Effector memory CD4-positive, alpha-beta T cell (primary cell): ENCODE results near the gene SLC35A5.

ENCODE experiments used
- DNase-seq, 3 donors: peaks; one replicate each; pipeline ENCODE4 v3.0.0-alpha.2; 2020
- H3K27ac ChIP-seq: 2 replicates; pipeline ENCODE4 v1.7.0; 2013; ENCODE audit warnings: mild to moderate bottlenecking, low read length, moderate library complexity; ENCODE audit not compliant: insufficient read depth, poor library complexity, severe bottlenecking
- H3K27me3 ChIP-seq: replicated peaks from 2 replicates; pipeline ENCODE4 v1.7.0; 2013; ENCODE audit warnings: mild to moderate bottlenecking, low read length; ENCODE audit not compliant: insufficient read depth, control insufficient read depth, poor library complexity, severe bottlenecking
- H3K36me3 ChIP-seq: 2 replicates; pipeline ENCODE4 v1.7.0; 2013; ENCODE audit warnings: mild to moderate bottlenecking, low read length, moderate library complexity; ENCODE audit not compliant: control insufficient read depth, insufficient read depth
- H3K4me1 ChIP-seq: 2 replicates; pipeline ENCODE4 v1.7.0; 2013; ENCODE audit warnings: low read length, mild to moderate bottlenecking; ENCODE audit not compliant: control insufficient read depth, insufficient read depth, poor library complexity, severe bottlenecking
- H3K4me3 ChIP-seq: 2 replicates; pipeline ENCODE4 v1.7.0; 2013; ENCODE audit warnings: low read length, low read depth, mild to moderate bottlenecking; ENCODE audit not compliant: insufficient read depth, poor library complexity, severe bottlenecking
- H3K9me3 ChIP-seq: 2 replicates; pipeline ENCODE4 v1.7.0; 2013; ENCODE audit warnings: mild to moderate bottlenecking, low read length, moderate library complexity; ENCODE audit not compliant: control insufficient read depth

The SLC35A5 gene

GRCh38 chr3:112569265-112569664 is 7.4 kb downstream of the SLC35A5 start:
- Histone ChIP-seq H3K4me3 (no peak overlapping the region), H3K27ac (no peak overlapping the region), H3K4me1 (no peaks in the 10 kb centered on the region), H3K36me3 (peaks cover 9% of the 10 kb centered on the region), H3K9me3 (no peaks in the 10 kb centered on the region), H3K27me3 (no peaks in the 10 kb centered on the region)
- no peak for DNase-seq

DNA sequence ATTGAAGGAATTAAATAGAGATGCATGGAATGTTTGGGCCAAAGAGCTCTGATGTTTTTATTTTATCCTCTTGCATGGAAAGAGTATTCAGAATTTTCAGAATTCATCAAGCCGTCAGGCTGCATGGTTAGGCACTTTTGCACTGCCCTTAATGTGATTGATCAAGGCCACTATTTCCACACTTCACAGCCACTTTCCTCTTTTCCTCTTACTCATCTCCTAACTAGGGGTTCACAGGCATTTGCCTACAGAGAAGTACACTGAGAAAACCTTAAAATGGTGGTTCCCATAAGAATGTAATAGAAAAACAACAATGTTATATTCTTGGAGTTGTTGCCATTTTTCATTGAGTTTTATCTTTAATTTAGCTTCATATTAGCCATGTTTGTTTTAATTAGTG is 10.9 kb downstream of the SLC35A5 start:
- H3K27ac ChIP-seq = no peak overlapping the region
- H3K36me3 ChIP-seq = peaks cover 9% of the 10 kb centered on the region

GRCh38 chr3:112579232-112579631 is 17.4 kb downstream of the SLC35A5 start:
- H3K9me3 ChIP-seq = no peaks in the 10 kb centered on the region
- no peak overlapping the region for H3K27ac ChIP-seq
- no peak for DNase-seq
- H3K36me3 ChIP-seq = peaks cover 22% of the 10 kb centered on the region
- no peaks in the 10 kb centered on the region for H3K27me3 ChIP-seq
- H3K4me1 ChIP-seq = no peaks in the 10 kb centered on the region
- H3K4me3 ChIP-seq = no peak overlapping the region

More for the DNA sequence above, 10.9 kb downstream of the SLC35A5 start:
- no peak for DNase-seq
- Histone ChIP-seq H3K9me3 (no peaks in the 10 kb centered on the region), H3K4me3 (no peak overlapping the region), H3K27me3 (no peaks in the 10 kb centered on the region), H3K4me1 (no peaks in the 10 kb centered on the region)

DNA sequence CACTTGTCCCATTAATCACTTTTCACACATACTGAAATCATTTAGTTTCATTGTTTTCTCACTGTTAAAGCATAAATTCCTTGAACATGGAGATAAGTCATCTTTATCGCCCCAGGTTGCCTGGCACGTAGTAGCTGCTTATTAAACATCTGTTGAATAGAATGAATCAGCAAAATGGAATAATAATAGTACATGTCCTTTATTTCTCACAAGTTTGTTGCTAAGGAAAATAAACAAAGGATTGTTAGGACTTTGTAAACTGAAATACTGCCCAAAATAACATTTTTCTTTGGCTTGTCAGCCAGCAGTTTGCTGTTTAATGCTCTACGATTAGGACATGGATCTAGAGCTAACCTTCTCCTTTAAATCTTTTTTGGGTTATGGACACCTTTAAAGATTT is 17.9 kb downstream of the SLC35A5 start:
- Histone ChIP-seq H3K9me3 (no peaks in the 10 kb centered on the region), H3K27me3 (no peaks in the 10 kb centered on the region), H3K36me3 (peaks cover 22% of the 10 kb centered on the region), H3K4me3 (no peak overlapping the region), H3K27ac (no peak overlapping the region), H3K4me1 (no peaks in the 10 kb centered on the region)
- DNase-seq = no peak

GRCh38 chr3:112582244-112582874 is 20.5 kb downstream of the SLC35A5 start:
- H3K27ac ChIP-seq = no peak overlapping the region
- H3K9me3 ChIP-seq = no peaks in the 10 kb centered on the region
- H3K27me3 ChIP-seq = no peaks in the 10 kb centered on the region
- H3K36me3 ChIP-seq = peaks cover 30% of the 10 kb centered on the region
- H3K4me3 ChIP-seq = no peak overlapping the region
- peak in 1 of 3 donors; percentile 5 for DNase-seq
- no peaks in the 10 kb centered on the region for H3K4me1 ChIP-seq

- Histone ChIP-seq H3K9me3 (no peaks in the 10 kb centered on the region), H3K36me3 (peaks cover 30% of the 10 kb centered on the region), H3K4me3 (no peak overlapping the region), H3K4me1 (no peaks in the 10 kb centered on the region), H3K27ac (no peak overlapping the region), H3K27me3 (no peaks in the 10 kb centered on the region)
- no peak for DNase-seq
Observed at GRCh38 chr3:112583105-112583504, 21.3 kb downstream of the SLC35A5 start.

DNA sequence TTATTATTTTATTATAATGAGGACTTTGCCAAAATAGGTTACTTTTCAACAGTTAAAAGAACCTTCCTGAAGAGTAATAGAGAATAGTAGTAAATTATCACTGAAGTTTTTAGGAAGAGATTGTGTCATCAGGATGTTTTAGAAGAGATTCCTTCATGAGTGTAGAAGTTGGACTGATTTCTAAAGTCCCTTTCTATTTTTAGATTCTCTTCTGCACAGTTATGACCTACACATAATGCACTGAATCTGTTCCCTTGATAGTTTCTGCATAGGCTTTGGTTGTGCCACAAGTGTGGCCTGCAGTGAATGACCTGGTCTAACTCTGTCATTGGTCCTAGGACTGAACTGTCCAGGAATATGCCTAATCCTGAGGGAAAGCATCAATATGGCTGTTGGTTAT is 23.9 kb downstream of the SLC35A5 start:
- H3K4me1 ChIP-seq = no peaks in the 10 kb centered on the region
- H3K36me3 ChIP-seq = peaks cover 21% of the 10 kb centered on the region
- no peaks in the 10 kb centered on the region for H3K9me3 ChIP-seq

GRCh38 chr3:112587336-112587735 is 25.5 kb downstream of the SLC35A5 start:
- H3K36me3 ChIP-seq = peaks cover 16% of the 10 kb centered on the region

More for the DNA sequence above, 23.9 kb downstream of the SLC35A5 start:
- Histone ChIP-seq H3K27me3 (no peaks in the 10 kb centered on the region), H3K4me3 (no peak overlapping the region), H3K27ac (no peak overlapping the region)
- DNase-seq = no peak

DNA sequence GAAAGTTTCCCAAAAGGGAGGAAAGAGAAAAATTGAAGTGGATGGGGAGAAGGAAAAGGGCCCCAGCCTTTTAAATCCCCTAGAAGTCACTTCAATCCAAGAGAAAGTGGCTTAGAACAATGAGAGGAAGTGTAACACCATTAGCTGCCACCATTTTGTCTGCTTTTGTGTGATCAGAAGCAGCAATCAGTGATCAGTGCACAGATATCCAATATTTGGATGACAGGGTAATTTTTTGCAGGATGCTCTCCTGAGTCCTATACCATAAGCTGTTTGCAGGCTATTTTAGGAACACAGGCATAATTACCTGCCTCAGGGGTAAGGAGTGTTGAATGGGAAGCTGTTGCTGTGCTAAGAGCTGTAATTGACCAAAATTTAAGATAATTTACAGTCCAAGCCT is 31.4 kb downstream of the SLC35A5 start:
- Histone ChIP-seq H3K4me1 (no peaks in the 10 kb centered on the region), H3K9me3 (no peaks in the 10 kb centered on the region), H3K36me3 (peaks cover 9% of the 10 kb centered on the region), H3K4me3 (no peak overlapping the region), H3K27ac (no peak overlapping the region), H3K27me3 (no peaks in the 10 kb centered on the region)
- DNase-seq = no peak

More at GRCh38 chr3:112587336-112587735, 25.5 kb downstream of the SLC35A5 start:
- no peak overlapping the region for H3K27ac ChIP-seq
- DNase-seq = no peak
- H3K4me1 ChIP-seq = no peaks in the 10 kb centered on the region
- H3K4me3 ChIP-seq = no peak overlapping the region
- H3K9me3 ChIP-seq = no peaks in the 10 kb centered on the region
- H3K27me3 ChIP-seq = no peaks in the 10 kb centered on the region

- no peak overlapping the region for H3K4me3 ChIP-seq
- no peaks in the 10 kb centered on the region for H3K4me1 ChIP-seq
- no peaks in the 10 kb centered on the region for H3K9me3 ChIP-seq
- H3K27ac ChIP-seq = no peak overlapping the region
- H3K36me3 ChIP-seq = peaks cover 9% of the 10 kb centered on the region
- no peaks in the 10 kb centered on the region for H3K27me3 ChIP-seq
- DNase-seq = no peak
Observed at GRCh38 chr3:112594856-112595255, 33.0 kb downstream of the SLC35A5 start.
